ENCODE data around the gene EGFL8. TPM values are rescaled to one million over a fixed set of nuclear protein-coding genes. Genes with fewer than 3 reads are reported as not detected.

Gene EGFL8
- total RNA-seq, 8 experiments from 2014 or later = 5.6 to 23.9 (median 9.9) TPM

DNA sequence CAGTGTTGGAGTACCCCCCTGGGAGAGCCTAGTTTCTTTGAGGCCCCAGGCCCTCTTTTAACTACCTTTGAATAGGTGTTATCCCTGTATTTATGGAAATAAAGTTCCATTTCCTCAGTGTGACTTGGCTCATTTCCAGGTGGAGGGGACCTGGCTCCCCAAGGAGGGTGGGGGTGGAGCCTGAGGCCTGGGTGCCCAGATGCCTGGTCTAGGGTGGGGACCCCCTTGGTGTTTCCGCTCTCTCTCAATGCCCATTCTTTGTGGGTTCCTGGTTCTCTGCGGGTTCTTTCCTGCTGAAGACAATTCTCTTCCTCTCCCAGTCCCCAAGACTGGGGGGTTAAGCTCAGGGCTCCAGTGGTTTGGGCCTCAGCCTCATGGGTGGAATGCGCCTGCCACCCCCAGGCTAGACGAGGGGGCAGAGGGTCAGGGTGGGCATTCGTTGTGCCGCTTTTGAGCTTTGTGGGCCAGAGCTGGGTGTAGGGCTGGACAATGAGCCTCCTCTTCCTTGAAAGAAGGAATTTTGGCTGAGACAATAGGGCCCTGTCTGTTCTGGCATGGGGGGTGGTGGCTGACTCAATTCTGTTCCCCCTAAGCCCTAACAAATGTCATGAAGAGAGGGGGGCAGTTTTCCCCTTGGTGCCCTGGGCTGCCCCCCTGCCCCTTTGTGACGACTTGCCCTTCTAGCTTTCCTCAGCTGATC is 686 bp upstream of the EGFL8 start:
- no peak overlapping the region for H3K4me3 ChIP-seq
- in situ Hi-C loops (cut with MboI; ENCODE audit: low pct_unique_long_range_greater_than_20kb in 2 of 9, low sequenced_read_pairs in 9 of 9, unreplicated experiment in 9 of 9) = no loop called here
- H3K4me1 ChIP-seq (replicated peaks in 1 of 2) = no peaks in the 10 kb centered on the region
- ATAC-seq (replicated peaks in 6 of 8) = no peak
- H3K27ac ChIP-seq = no peak overlapping the region
- 72 to 100% (median 90%) methylated on average over 1 to 3 of the region's 7 CpGs; no CpG with 5 or more reads in 6 of the 10 experiments for WGBS, 10 experiments

- Histone ChIP-seq H3K4me3 (no peak overlapping the region), H3K4me1 (replicated peaks in 1 of 2) (no peaks in the 10 kb centered on the region), H3K27ac (no peak overlapping the region)
- 90 to 100% methylated on average over 3 to 7 of the region's 30 CpGs; no CpG with 5 or more reads in 8 of the 10 experiments for WGBS, 10 experiments
- ATAC-seq (replicated peaks in 6 of 8) = peak in 3 of 8 experiments; percentile 4 to 22 (median 10)
- in situ Hi-C loops (cut with MboI; ENCODE audit: low pct_unique_long_range_greater_than_20kb in 2 of 9, low sequenced_read_pairs in 9 of 9, unreplicated experiment in 9 of 9) = no loop called here
These were observed 2.1 kb downstream of the EGFL8 start for GRCh38 chr6:32166411-32167061.

- peak in 4 of 8 experiments; percentile 13 to 18 (median 16) for ATAC-seq (replicated peaks in 6 of 8)
- H3K4me3 ChIP-seq = no peak overlapping the region
- 80 to 92% (median 88%) methylated on average over 2 to 10 of the region's 32 CpGs; no CpG with 5 or more reads in 6 of the 10 experiments for WGBS, 10 experiments
These were observed 2.9 kb downstream of the EGFL8 start for GRCh38 chr6:32167154-32167760.

DNA sequence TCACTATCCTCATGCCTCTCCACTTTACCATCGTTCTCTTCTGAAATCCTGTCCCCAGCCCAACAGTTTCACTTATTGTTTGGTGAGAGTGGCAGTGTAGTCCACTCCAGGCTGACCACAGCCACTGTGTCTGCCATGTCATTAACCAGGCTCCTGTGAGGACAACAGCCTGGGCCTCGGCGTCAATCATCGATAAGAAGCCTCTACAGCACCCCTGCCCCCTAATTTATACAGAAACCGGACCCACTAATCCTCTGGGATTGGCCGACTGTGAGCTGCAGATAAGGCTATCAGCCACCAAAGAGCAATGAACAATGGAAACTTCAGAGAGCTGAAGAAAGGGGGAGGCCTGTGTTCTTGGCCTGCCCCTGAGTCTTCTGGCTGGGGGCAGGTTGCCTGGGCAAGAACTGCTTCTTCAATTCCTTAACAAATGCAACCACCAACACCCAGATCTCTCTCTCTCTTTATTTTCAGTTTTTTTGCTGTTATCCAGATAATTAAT is 3.4 kb downstream of the EGFL8 start:
- Histone ChIP-seq H3K4me3 (no peak overlapping the region), H3K4me1 (replicated peaks in 1 of 2) (no peaks in the 10 kb centered on the region), H3K27ac (no peak overlapping the region)
- in situ Hi-C loops (cut with MboI; ENCODE audit: low pct_unique_long_range_greater_than_20kb in 2 of 9, low sequenced_read_pairs in 9 of 9, unreplicated experiment in 9 of 9) = no loop called here
- WGBS, 10 experiments = 38 to 96% (median 84%) methylated on average over 1 to 4 of the region's 6 CpGs; no CpG with 5 or more reads in 4 of the 10 experiments
- ATAC-seq (replicated peaks in 6 of 8) = peak in 1 of 8 experiments; percentile 3

More at GRCh38 chr6:32167154-32167760, 2.9 kb downstream of the EGFL8 start:
- in situ Hi-C loops (cut with MboI; ENCODE audit: low pct_unique_long_range_greater_than_20kb in 2 of 9, low sequenced_read_pairs in 9 of 9, unreplicated experiment in 9 of 9) = no loop called here
- Histone ChIP-seq H3K4me1 (replicated peaks in 1 of 2) (no peaks in the 10 kb centered on the region), H3K27ac (no peak overlapping the region)

DNA sequence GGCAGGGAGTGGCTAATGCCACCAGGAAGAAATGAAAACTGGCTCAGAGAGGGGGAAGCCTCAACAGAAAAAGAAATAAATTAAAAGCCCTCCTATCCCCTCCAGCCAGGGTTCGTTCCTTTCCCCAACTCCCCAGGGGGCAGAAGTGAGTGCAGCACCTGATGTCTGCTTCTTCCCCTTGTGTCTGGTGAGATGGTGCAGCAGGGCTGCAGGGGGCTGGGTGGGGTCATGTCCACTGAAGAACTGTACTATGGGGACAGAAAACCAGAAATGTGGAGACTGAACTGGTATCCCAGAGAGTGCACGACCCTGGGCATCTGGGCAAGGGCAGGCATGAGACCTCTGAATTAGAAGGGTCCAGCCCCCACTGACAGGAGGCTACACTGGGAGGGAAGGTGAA is 4.0 kb downstream of the EGFL8 start:
- no peak overlapping the region for H3K4me3 ChIP-seq
- in situ Hi-C loops (cut with MboI; ENCODE audit: low pct_unique_long_range_greater_than_20kb in 2 of 9, low sequenced_read_pairs in 9 of 9, unreplicated experiment in 9 of 9) = no loop called here
- H3K4me1 ChIP-seq (replicated peaks in 1 of 2) = no peaks in the 10 kb centered on the region
- ATAC-seq (replicated peaks in 6 of 8) = peak in 3 of 8 experiments; percentile 4 to 11 (median 11)
- WGBS, 10 experiments = 20 to 67% (median 63%) methylated on average over 1 to 2 of the region's 2 CpGs; no CpG with 5 or more reads in 6 of the 10 experiments
- H3K27ac ChIP-seq = no peak overlapping the region

DNA sequence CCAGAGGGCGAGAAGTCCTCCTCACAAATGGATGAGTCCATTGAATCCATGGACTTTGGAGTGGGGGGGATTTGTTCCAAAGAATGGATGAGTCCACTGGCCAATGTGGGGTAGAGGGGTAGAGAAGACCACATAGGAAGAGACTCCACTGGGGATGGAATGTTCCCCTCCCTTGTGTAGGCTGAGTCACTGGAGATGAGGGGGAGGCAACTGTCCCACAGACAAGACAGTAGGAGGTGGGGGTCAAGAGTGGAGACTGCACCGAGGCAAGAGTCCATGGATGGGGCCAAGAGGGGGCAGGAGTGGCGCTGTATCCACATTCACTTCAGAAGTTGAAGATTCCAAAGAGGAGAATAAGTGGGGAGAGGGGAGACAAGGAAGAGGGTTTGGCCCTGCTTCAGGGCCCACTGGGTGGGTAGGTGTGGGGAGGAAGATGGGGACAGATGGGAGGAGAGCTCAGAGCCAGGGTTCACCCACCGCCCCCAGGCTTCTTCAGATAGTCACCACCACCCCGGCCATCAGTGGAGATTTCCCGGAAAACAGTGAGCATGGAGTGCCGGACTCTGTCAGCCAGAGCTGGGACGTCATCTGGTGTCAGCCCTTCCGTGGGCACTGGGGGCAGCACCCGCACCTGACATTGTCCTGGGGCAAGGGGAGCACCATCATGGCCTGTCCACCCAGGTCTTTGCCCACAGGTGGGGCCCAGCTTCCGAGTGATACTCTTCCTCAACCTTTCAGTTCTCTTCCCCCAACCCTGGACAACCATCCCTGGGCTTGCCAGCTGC is 4.6 kb downstream of the EGFL8 start:
- in situ Hi-C loops (cut with MboI; ENCODE audit: low pct_unique_long_range_greater_than_20kb in 2 of 9, low sequenced_read_pairs in 9 of 9, unreplicated experiment in 9 of 9) = no loop called here
- 80 to 89% (median 85%) methylated on average over 1 to 4 of the region's 11 CpGs; no CpG with 5 or more reads in 7 of the 10 experiments for WGBS, 10 experiments
- peak in 7 of 8 experiments; percentile 14 to 35 (median 29) for ATAC-seq (replicated peaks in 6 of 8)
- Histone ChIP-seq H3K27ac (no peak overlapping the region), H3K4me3 (no peak overlapping the region), H3K4me1 (replicated peaks in 1 of 2) (no peaks in the 10 kb centered on the region)

DNA sequence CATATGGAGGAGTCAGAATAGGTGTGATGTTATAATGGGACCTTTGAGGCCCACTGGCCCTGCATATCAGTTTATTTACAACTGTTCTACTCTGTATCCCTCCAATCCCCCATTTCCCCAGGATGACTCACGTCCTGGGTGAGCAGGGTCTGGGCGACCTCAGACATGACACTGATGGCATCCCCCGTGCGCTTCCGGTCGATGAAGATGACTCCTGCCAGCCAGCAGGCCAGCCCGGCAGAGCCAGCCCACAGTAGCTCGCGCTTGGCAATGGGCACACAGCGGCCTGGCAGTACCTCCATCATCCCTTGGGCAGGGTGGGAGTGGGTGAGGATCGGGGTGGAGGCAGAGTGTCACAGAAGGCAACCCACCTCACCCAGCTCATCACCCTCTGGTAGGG is 5.9 kb downstream of the EGFL8 start:
- in situ Hi-C loops (cut with MboI; ENCODE audit: low pct_unique_long_range_greater_than_20kb in 2 of 9, low sequenced_read_pairs in 9 of 9, unreplicated experiment in 9 of 9) = no loop called here
- no peak overlapping the region for H3K4me3 ChIP-seq
- H3K4me1 ChIP-seq (replicated peaks in 1 of 2) = peaks cover 4 to 6% of the 10 kb centered on the region in 2 donors
- no peak overlapping the region for H3K27ac ChIP-seq
- peak in 1 of 8 experiments; percentile 5 for ATAC-seq (replicated peaks in 6 of 8)
- 50 to 100% (median 88%) methylated on average over 1 to 4 of the region's 11 CpGs; no CpG with 5 or more reads in 6 of the 10 experiments for WGBS, 10 experiments

- 87 to 100% (median 98%) methylated on average over 2 to 6 of the region's 6 CpGs; no CpG with 5 or more reads in 7 of the 10 experiments for WGBS, 10 experiments
- in situ Hi-C loops (cut with MboI; ENCODE audit: low pct_unique_long_range_greater_than_20kb in 2 of 9, low sequenced_read_pairs in 9 of 9, unreplicated experiment in 9 of 9) = no loop called here
- Histone ChIP-seq H3K4me3 (no peak overlapping the region), H3K4me1 (replicated peaks in 1 of 2) (peaks cover 4 to 6% of the 10 kb centered on the region in 2 donors), H3K27ac (no peak overlapping the region)
- no peak for ATAC-seq (replicated peaks in 6 of 8)
These were observed 6.8 kb downstream of the EGFL8 start for GRCh38 chr6:32171234-32171633.

DNA sequence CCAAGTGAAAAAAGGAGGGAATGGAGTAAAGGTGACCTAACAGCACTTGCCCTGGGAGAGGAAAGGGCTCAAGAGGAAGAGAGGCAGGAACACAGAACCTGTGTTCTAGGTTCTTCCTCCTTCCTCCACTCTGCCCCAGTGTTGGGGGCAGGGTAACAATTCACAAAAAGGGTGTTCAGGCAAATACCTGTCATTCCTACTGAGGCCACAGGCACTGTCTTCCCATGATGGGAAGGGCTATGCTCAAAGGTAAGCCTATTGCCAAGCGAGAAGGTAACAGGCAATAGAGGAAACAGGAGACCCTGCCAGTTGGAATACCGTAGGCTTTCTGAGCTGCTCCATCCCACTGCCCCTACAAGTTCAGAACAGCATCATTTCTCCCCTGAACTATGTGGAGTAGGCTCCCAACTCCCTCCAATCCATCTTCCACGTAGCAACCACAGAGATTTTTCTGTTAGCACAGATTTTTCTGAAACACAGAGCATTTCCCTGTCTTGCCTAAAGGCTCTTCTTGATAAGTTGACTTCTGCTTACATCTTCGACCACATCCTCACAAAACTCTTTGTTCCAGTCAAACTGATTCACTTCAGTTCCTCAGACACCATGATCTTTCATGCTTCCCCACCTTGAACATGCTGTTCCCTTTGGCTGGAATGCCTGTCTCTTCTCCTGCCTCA is 8.8 kb downstream of the EGFL8 start:
- in situ Hi-C loops (cut with MboI; ENCODE audit: low pct_unique_long_range_greater_than_20kb in 2 of 9, low sequenced_read_pairs in 9 of 9, unreplicated experiment in 9 of 9) = no loop called here
- ATAC-seq (replicated peaks in 6 of 8) = no peak
- Histone ChIP-seq H3K27ac (no peak overlapping the region), H3K4me1 (replicated peaks in 1 of 2) (peaks cover 4 to 6% of the 10 kb centered on the region in 2 donors), H3K4me3 (no peak overlapping the region)
- 80 to 100% (median 95%) methylated on average over 1 to 2 of the region's 4 CpGs; no CpG with 5 or more reads in 2 of the 10 experiments for WGBS, 10 experiments

DNA sequence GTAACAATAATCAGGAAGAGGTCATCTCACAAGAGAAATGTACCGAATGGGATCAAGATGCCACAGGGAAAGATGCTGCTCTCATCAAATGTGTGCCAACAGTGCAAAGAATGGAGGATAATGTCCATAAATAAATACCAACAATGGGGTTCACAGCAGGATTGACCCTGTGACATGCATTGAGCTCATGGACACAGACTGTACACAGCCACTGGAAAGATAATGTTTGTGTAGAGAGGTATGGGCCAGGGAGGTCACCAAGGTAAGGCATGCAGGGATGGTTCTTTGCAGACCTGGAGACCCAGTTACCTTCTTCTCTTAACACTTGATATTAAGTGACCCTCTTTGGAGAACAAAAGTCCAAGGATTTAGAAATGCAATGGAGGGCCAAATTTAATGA is 10.0 kb downstream of the EGFL8 start:
- no peak overlapping the region for H3K27ac ChIP-seq
- H3K4me1 ChIP-seq (replicated peaks in 1 of 2) = peaks cover 8 to 9% of the 10 kb centered on the region in 2 donors
- H3K4me3 ChIP-seq = no peak overlapping the region
- in situ Hi-C loops (cut with MboI; ENCODE audit: low pct_unique_long_range_greater_than_20kb in 2 of 9, low sequenced_read_pairs in 9 of 9, unreplicated experiment in 9 of 9) = no loop called here
- no peak for ATAC-seq (replicated peaks in 6 of 8)
- 67 to 100% (median 100%) methylated on average over 1 of the region's 1 CpG; no CpG with 5 or more reads in 6 of the 10 experiments for WGBS, 10 experiments

GRCh38 chr6:32175322-32175710 is 10.9 kb downstream of the EGFL8 start:
- WGBS, 10 experiments = no CpG with 5 or more reads among the region's 2 CpGs
- ATAC-seq (replicated peaks in 6 of 8) = no peak

More at GRCh38 chr6:32175322-32175710, 10.9 kb downstream of the EGFL8 start:
- Histone ChIP-seq H3K4me3 (peak overlapping the region; percentile 85 to 99 (median 97)), H3K27ac (peak overlapping the region; percentile 77 to 83), H3K4me1 (replicated peaks in 1 of 2) (peaks cover 11 to 12% of the 10 kb centered on the region in 2 donors)
- in situ Hi-C loops (cut with MboI; ENCODE audit: low pct_unique_long_range_greater_than_20kb in 2 of 9, low sequenced_read_pairs in 9 of 9, unreplicated experiment in 9 of 9) = loop anchor here in 1 of 9 experiments (25.0 kb wide), 1 partner anchor 638 kb away; the partner anchor contains the start of genes ATP6V1G2, DDX39B, MCCD1 and NFKBIL1

All from motor neuron (in vitro differentiated cells).